ENCODE results near the gene TKT.

TKT gene

GRCh38 chr3:53240989-53241972 lies 14.5 kb downstream of the TKT start:
- no peak for DNase-seq (ENCODE audit: low read depth in 2 of 2, low spot score in 1 of 2)

- DNase-seq (ENCODE audit: low read depth in 2 of 2, low spot score in 1 of 2) = no peak
Observed at GRCh38 chr3:53239800-53240199, 16.0 kb downstream of the TKT start.

GRCh38 chr3:53238886-53239285 lies 16.9 kb downstream of the TKT start:
- no peak for DNase-seq (ENCODE audit: low read depth in 2 of 2, low spot score in 1 of 2)

GRCh38 chr3:53238051-53238850 lies 17.6 kb downstream of the TKT start:
- DNase-seq (ENCODE audit: low read depth in 2 of 2, low spot score in 1 of 2) = no peak

GRCh38 chr3:53236112-53236841 lies 19.5 kb downstream of the TKT start:
- no peak for DNase-seq (ENCODE audit: low read depth in 2 of 2, low spot score in 1 of 2)

GRCh38 chr3:53235545-53235944 lies 20.3 kb downstream of the TKT start:
- DNase-seq (ENCODE audit: low read depth in 2 of 2, low spot score in 1 of 2) = no peak

- no peak for DNase-seq (ENCODE audit: low read depth in 2 of 2, low spot score in 1 of 2)
Observed at GRCh38 chr3:53234841-53235232, 21.0 kb downstream of the TKT start.

GRCh38 chr3:53234130-53234840 lies 21.5 kb downstream of the TKT start:
- DNase-seq (ENCODE audit: low read depth in 2 of 2, low spot score in 1 of 2) = no peak

GRCh38 chr3:53232641-53233377 lies 23.0 kb downstream of the TKT start:
- DNase-seq (ENCODE audit: low read depth in 2 of 2, low spot score in 1 of 2) = no peak

- DNase-seq (ENCODE audit: low read depth in 2 of 2, low spot score in 1 of 2) = no peak
Observed at GRCh38 chr3:53231532-53232511, 24.0 kb downstream of the TKT start.

GRCh38 chr3:53230789-53231188 lies 25.0 kb downstream of the TKT start:
- no peak for DNase-seq (ENCODE audit: low read depth in 2 of 2, low spot score in 1 of 2)

- no peak for DNase-seq (ENCODE audit: low read depth in 2 of 2, low spot score in 1 of 2)
Observed at GRCh38 chr3:53230041-53230621, 25.7 kb downstream of the TKT start.

GRCh38 chr3:53229606-53230005 lies 26.2 kb downstream of the TKT start:
- no peak for DNase-seq (ENCODE audit: low read depth in 2 of 2, low spot score in 1 of 2)

GRCh38 chr3:53229171-53229570 lies 26.7 kb downstream of the TKT start:
- no peak for DNase-seq (ENCODE audit: low read depth in 2 of 2, low spot score in 1 of 2)

GRCh38 chr3:53227993-53228885 lies 27.6 kb downstream of the TKT start:
- DNase-seq (ENCODE audit: low read depth in 2 of 2, low spot score in 1 of 2) = no peak

GRCh38 chr3:53226841-53227407 lies 28.9 kb downstream of the TKT start:
- no peak for DNase-seq (ENCODE audit: low read depth in 2 of 2, low spot score in 1 of 2)

- DNase-seq (ENCODE audit: low read depth in 2 of 2, low spot score in 1 of 2) = no peak
Observed at GRCh38 chr3:53226142-53226840, 29.5 kb downstream of the TKT start.
